Right cardiac atrium (tissue), 5 donors: ENCODE results near the gene DOCK2. TPM values are rescaled to one million over a fixed set of nuclear protein-coding genes. Genes with fewer than 3 reads are reported as not detected.

Experiments
- ATAC-seq, 2 donors: fragments of 200-7000 bp; cut with Tn5 transposase; one replicate each; pipeline versions ENCODE4 v1.8.0 to v1.9.1; 2020; ENCODE audit warnings: moderate library complexity in 2 of 2, mild to moderate bottlenecking in 1 of 2
- DNase-seq, 3 donors: peaks; one replicate each; pipeline ENCODE4 v3.0.0-alpha.2; 2020
- H3K27ac ChIP-seq: one replicate; pipeline ENCODE4 v1.5.1; 2013; ENCODE audit warnings: mild to moderate bottlenecking, low read length, control low read depth, moderate library complexity
- H3K27me3 ChIP-seq: one replicate; pipeline ENCODE4 v1.6.1; 2013; ENCODE audit not compliant: control insufficient read depth, insufficient read depth
- H3K4me1 ChIP-seq: one replicate; pipeline ENCODE4 v1.6.1; 2013; ENCODE audit warnings: low read length; ENCODE audit not compliant: control insufficient read depth, insufficient read depth
- H3K4me3 ChIP-seq: one replicate; pipeline ENCODE4 v1.5.1; 2013; ENCODE audit warnings: low read length, control low read depth
- H3K9me3 ChIP-seq: one replicate; pipeline ENCODE4 v1.6.1; 2013; ENCODE audit warnings: low read length; ENCODE audit not compliant: control insufficient read depth
- WGBS: extraction: QIAGEN DNeasy Blood & Tissue Kit; methylation state at CpG from one replicate; pipeline ENCODE4 v1.1.7; 2013; 5-methylcytosine and 5-hydroxymethylcytosine counted together
- intact Hi-C, 4 donors: fragments of 100-400 bp; cut with DNase I; formaldehyde crosslinking; loops; one replicate each; pipeline versions ENCODE4 v1.11.0 to v1.14.0; 2022 to 2023
- polyA plus RNA-seq: library from polyadenylated mRNA; stranded (reverse); fragments of 200-250 nt; gene quantifications from one replicate; pipeline ENCODE4 v1.2.3, GENCODE V29; 2013
- total RNA-seq, 4 donors: library from RNA; stranded (reverse); fragmentation: NEBNext Ultra II Directional; extraction: Animal tissue kit (Norgen Biotek cat#: 25700); gene quantifications; one replicate each; pipeline ENCODE4 v1.2.1, GENCODE V29; 2021
- donor health status: healthy with polysubstance abuse.
- donor health status: DM: no; HTN: yes; CAD: no.
- donor health status: DM: no; HTN: no; CAD: no.
- donor health status: DM: no; HTN: yes; CAD: no; lungs with severe emphysema.
- donor health status: DM: yes; HTN: yes; CAD: no.

Gene DOCK2
- total and polyA plus RNA-seq, 5 donors: 1.00 to 14.2 (median 9.6) TPM

DNA sequence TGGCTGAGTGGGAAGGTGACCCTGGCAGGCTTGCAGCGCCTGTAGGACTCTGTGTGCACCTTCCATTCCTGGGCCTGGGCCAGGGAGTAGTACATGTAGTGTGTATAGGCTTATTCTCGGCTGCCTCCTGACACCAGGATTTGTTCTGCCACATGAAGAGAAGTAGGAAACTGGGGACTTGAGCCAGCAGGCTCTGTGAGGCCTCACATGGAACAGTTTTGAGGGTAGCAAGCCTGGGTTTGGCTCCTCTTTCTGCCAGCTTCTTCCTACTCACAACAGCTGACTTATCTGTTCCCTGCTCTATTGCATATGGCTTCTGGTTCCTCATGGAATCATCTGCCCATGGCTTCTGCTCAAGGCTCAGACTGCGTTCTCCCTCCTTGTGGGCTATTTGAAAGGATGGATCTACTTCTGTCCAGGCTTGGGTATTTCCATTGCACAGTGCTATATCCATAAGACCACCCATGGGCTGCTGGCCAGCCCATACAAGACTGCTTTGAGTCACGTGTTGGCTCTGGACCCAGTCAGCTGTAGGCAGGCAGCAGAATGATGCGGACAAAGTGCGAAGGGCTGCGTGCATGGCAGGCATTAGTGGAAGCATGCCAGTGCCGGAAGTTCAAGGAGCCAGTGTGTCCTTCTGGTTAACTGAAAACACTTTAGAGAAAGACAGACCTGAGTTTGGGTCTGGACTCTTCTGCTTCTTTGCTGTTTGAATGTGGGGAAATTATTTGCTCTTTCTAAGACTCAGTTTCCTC lies 354.2 kb downstream of the DOCK2 start:
- Histone ChIP-seq H3K4me1 (no peaks in the 10 kb centered on the region), H3K27me3 (no peaks in the 10 kb centered on the region), H3K4me3 (no peak overlapping the region), H3K27ac (no peak overlapping the region), H3K9me3 (no peaks in the 10 kb centered on the region)
- peak in 1 of 3 donors; percentile 49 for DNase-seq
- intact Hi-C loops: no loop called here
- WGBS: 85% methylated on average over 8 of the region's 8 CpGs
- ATAC-seq: no peak

DNA sequence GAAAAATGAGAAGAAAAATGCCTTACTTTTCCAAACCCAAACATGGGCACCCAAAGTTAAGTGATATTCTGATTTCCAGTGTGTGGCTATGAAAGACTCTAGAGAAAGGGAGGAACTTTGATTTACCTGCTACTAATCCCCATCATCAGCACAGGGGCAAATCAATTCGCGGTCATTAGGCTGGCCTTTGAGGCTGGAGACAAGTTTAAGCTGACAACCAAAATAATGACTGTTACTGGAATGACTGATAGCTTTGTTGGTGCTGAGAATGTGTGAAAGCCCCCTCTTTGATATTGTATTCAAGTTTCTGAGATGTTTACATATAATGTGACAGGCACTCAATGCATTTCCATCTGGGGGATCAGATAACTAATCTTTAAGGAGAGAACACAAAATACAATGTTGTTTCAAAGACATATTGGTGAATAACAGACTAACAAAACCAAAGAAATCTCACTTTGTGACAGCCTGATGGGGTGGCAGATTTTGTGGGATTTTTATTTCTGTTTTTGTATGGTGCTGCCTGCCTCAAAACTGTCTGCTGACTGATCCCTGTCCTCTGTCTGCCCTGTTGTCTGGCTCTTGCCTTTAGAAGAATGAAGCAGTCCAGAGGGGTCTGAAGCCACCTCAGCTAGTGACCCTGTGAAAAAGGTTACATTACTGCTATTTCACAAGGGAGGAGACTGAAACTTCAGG lies 355.9 kb downstream of the DOCK2 start:
- 89% methylated on average over 2 of the region's 2 CpGs for WGBS
- H3K27me3 ChIP-seq: no peaks in the 10 kb centered on the region
- intact Hi-C loops: no loop called here
- H3K4me3 ChIP-seq: no peak overlapping the region
- ATAC-seq: no peak
- H3K9me3 ChIP-seq: no peaks in the 10 kb centered on the region
- H3K4me1 ChIP-seq: no peaks in the 10 kb centered on the region
- DNase-seq: no peak
- no peak overlapping the region for H3K27ac ChIP-seq

DNA sequence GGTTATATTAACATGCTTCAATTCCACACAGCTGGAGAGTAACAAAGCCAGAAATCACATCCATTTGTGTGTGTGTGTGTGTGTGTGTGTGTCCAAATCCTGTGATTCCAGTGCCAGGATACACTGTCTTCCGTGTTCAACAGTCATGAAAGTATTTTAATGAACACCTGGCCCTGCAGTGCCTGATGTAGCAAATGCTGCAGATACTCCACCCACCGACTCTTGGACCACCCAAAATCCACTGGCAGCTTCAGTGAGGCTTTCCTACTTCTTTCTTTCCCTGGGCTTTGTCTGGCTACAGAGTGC lies 356.4 kb downstream of the DOCK2 start:
- Histone ChIP-seq H3K27me3 (no peaks in the 10 kb centered on the region), H3K4me3 (no peak overlapping the region), H3K9me3 (no peaks in the 10 kb centered on the region), H3K27ac (no peak overlapping the region), H3K4me1 (no peaks in the 10 kb centered on the region)
- ATAC-seq (no peak), DNase-seq (no peak)
- WGBS: 52% methylated on average over 2 of the region's 2 CpGs
- intact Hi-C loops: no loop called here

DNA sequence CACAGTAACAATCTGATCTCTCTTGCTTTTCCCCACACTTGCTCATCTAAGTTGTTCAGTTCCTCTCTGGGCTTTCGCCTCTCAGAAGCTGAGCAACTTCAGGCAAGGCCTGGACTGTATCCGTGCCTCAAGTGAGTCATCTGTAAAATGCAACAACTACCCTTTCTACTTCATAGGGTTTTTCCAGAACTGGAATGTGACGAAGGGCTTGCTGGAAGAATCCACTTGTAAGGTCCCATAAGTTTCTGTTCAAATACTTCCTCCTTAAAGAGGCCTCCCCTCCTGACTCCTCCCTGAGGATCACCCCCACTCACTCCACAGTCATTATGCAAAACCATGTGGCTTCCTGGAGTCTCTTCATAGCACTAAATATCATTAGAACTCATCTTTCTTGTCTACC lies 360.7 kb downstream of the DOCK2 start:
- no peak overlapping the region for H3K4me3 ChIP-seq
- H3K27ac ChIP-seq: no peak overlapping the region
- H3K9me3 ChIP-seq: no peaks in the 10 kb centered on the region
- ATAC-seq (no peak), DNase-seq (no peak)
- intact Hi-C loops: no loop called here
- no peaks in the 10 kb centered on the region for H3K4me1 ChIP-seq
- 93% methylated on average over 3 of the region's 3 CpGs for WGBS
- no peaks in the 10 kb centered on the region for H3K27me3 ChIP-seq

DNA sequence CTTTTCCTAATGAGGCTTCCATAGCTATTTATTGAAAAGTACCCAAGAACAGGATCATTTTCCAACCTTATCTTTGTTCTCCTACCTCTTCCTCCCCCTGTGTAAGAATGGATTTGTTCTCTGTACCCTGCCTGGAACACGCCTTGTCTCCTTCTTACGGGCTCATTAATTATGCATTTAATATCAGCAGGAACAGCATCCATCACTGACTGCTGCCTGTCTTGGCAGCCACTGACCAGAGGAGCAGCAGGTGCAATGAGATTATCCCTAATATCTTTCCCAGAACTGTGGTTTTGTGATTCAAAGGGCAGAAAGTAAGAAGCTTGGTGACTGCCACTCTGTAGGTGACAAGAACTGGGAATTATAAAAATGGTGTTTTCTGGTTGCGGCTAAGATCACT lies 362.5 kb downstream of the DOCK2 start:
- DNase-seq: no peak
- intact Hi-C loops: no loop called here
- no peak overlapping the region for H3K27ac ChIP-seq
- no peak overlapping the region for H3K4me3 ChIP-seq
- 83% methylated on average over 3 of the region's 3 CpGs for WGBS
- H3K9me3 ChIP-seq: no peaks in the 10 kb centered on the region
- no peak for ATAC-seq
- no peaks in the 10 kb centered on the region for H3K27me3 ChIP-seq
- no peaks in the 10 kb centered on the region for H3K4me1 ChIP-seq

DNA sequence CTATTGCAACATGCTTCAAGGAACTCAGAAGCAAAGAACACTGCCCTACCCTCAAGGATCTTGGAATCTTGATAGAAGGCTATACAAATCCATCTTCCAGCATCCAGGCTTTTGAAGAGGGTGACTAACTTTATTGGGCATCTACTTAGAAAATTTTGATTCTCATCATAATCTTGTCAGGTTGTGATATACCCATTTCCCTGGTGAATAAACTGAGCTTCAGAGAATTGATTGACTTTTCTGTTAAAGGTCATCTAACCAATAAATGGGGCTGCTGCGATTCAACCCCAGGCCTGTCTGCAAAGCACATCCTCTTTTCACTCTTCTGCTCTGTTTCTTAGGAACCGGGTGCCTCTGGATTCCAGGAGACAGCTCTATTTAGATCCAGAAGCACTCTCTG lies 363.1 kb downstream of the DOCK2 start:
- Histone ChIP-seq H3K4me3 (no peak overlapping the region), H3K27ac (no peak overlapping the region), H3K9me3 (no peaks in the 10 kb centered on the region), H3K4me1 (no peaks in the 10 kb centered on the region), H3K27me3 (no peaks in the 10 kb centered on the region)
- ATAC-seq (no peak), DNase-seq (no peak)
- intact Hi-C loops: no loop called here
- 92% methylated on average over 2 of the region's 2 CpGs for WGBS

DNA sequence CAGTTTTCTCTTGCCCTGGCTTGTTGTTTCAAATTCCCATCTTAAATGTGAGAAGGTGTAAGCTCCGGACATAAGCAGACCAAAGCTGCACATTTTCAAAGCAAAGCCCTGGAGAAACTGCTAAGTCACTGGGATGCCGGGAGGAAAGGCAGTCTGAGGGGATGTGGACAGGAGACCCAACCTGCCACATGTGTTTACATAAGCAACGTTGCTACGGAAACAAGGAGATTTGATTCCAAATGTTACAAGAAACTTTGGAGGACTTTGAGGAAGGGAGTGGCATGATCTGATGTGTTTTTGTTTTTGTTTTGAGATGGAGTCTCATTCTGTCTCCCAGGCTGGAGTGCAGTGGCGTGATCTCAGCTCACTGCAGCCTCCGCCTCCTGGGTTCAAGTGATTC lies 368.9 kb downstream of the DOCK2 start:
- DNase-seq (no peak), ATAC-seq (no peak)
- 64% methylated on average over 6 of the region's 6 CpGs for WGBS
- no peak overlapping the region for H3K27ac ChIP-seq
- H3K4me3 ChIP-seq: no peak overlapping the region
- no peaks in the 10 kb centered on the region for H3K27me3 ChIP-seq
- intact Hi-C loops: no loop called here
- no peaks in the 10 kb centered on the region for H3K9me3 ChIP-seq
- H3K4me1 ChIP-seq: no peaks in the 10 kb centered on the region

DNA sequence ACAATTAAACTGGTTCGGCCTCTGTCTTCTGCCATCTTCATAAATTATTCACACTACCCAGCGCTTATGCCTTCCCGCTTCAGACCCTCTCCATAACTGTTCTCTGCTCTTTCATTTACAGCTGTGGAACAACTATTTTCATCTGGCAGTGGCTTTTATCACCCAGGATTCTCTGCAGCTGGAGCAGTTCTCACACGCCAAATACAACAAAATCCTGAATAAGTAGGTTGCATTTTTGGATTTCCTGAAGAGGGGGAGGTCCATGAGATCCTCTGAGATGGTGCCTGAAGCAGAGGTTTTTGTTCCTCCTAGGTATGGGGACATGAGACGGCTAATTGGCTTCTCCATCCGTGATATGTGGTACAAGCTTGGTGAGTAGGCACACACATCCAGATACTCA lies 371.3 kb downstream of the DOCK2 start:
- Histone ChIP-seq H3K27ac (no peak overlapping the region), H3K9me3 (no peaks in the 10 kb centered on the region), H3K4me1 (no peaks in the 10 kb centered on the region), H3K4me3 (no peak overlapping the region), H3K27me3 (no peaks in the 10 kb centered on the region)
- intact Hi-C loops: no loop called here
- 62% methylated on average over 6 of the region's 6 CpGs for WGBS
- DNase-seq (no peak), ATAC-seq (no peak)

DNA sequence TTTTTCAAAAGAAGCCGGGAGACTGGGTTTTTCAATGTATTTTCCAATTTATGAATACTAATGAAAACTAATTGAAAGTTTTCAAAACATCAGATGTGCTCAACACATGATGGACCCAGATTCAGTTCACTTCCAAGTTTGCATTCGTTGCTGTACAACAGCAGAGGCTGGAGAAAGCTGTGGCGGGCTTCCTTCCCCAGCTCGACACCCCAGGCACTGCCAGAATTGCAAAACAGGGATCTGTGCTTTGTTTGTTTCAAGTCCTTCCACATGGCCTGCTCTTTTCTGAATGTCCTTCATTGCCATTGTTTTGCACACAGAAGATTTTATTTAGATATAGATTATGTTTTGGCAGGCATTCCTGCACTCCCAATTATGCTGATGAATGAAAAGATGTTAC lies 373.5 kb downstream of the DOCK2 start:
- H3K4me3 ChIP-seq: no peak overlapping the region
- no peaks in the 10 kb centered on the region for H3K9me3 ChIP-seq
- no peaks in the 10 kb centered on the region for H3K4me1 ChIP-seq
- intact Hi-C loops: no loop called here
- DNase-seq (no peak), ATAC-seq (no peak)
- no peak overlapping the region for H3K27ac ChIP-seq
- H3K27me3 ChIP-seq: no peaks in the 10 kb centered on the region
- 53% methylated on average over 4 of the region's 4 CpGs for WGBS

DNA sequence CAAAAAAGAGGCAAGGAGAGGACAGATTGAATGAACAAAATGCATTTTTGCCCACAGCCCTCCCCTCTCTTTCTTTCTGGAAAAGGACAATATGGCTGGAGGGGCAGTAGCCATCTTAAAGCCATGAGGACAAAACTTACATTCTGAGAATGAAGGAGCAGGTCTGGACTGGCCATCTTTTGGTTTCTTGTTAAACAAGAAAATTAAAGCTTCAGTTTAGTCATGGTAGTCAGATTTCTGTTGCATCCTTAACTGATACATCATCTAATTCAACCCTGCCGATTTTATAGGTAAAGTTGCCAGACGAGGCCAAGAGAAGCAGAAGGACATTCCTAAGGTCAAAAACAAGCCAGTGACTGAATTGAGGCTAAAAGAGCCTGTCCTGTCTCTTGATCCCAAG lies 374.7 kb downstream of the DOCK2 start:
- Histone ChIP-seq H3K27me3 (no peaks in the 10 kb centered on the region), H3K4me3 (no peak overlapping the region), H3K9me3 (no peaks in the 10 kb centered on the region), H3K4me1 (no peaks in the 10 kb centered on the region), H3K27ac (no peak overlapping the region)
- intact Hi-C loops: no loop called here
- ATAC-seq (no peak), DNase-seq (no peak)
- WGBS: 83% methylated on average over 2 of the region's 2 CpGs

DNA sequence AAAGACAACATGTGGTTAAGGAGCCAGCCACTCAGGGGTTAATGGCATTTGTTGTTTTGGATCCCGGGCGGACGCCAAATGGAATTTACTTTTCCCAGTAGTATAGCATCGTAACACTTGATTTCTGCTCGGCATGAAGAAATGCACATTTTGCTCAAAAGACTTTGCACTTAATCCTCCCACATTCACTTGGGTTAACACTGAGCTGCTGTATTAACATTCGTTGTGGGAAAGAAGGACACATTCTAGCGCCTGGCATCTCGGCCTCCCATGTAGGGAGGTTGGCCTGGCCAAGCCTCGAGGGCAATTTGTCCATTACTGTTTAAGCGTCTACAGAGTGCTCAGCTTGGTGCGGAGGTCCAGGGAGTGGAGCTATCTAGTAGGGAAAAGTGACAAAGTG lies 375.5 kb downstream of the DOCK2 start:
- no peak overlapping the region for H3K27ac ChIP-seq
- 49% methylated on average over 11 of the region's 11 CpGs for WGBS
- H3K27me3 ChIP-seq: no peaks in the 10 kb centered on the region
- no peak overlapping the region for H3K4me3 ChIP-seq
- intact Hi-C loops: no loop called here
- H3K9me3 ChIP-seq: no peaks in the 10 kb centered on the region
- H3K4me1 ChIP-seq: no peaks in the 10 kb centered on the region
- ATAC-seq (no peak), DNase-seq (no peak)

DNA sequence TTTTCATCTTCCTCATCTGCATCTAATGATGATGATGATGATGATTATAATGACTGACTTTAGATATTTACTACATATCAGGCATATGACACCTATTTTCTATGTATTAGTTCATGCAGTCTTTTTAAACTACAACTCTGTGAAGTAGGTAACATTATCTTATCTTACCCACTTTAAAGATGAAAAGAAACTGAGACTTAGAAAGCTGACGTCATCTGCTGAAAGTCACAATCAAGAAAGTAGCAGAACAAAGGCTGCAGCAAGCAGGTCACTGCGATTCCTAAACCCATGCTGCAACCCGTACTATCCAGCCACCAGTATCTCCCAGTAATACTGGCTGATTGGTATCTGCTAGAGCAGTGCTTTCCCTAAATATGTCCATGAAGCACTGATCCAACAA lies 383.3 kb downstream of the DOCK2 start:
- H3K27ac ChIP-seq: no peak overlapping the region
- no peak overlapping the region for H3K4me3 ChIP-seq
- DNase-seq: no peak
- no peak for ATAC-seq
- peaks cover 2% of the 10 kb centered on the region for H3K27me3 ChIP-seq
- 69% methylated on average over 3 of the region's 3 CpGs for WGBS
- H3K4me1 ChIP-seq: no peaks in the 10 kb centered on the region
- intact Hi-C loops: no loop called here
- no peaks in the 10 kb centered on the region for H3K9me3 ChIP-seq
